Measurements from ENCODE around the gene NDUFAF8. TPM values are rescaled to one million over a fixed set of nuclear protein-coding genes. Genes with fewer than 3 reads are reported as not detected.

The NDUFAF8 gene
- total and polyA plus RNA-seq, 8 donors, result 14.5 to 185 (median 43.4) TPM; not detected in 1

DNA sequence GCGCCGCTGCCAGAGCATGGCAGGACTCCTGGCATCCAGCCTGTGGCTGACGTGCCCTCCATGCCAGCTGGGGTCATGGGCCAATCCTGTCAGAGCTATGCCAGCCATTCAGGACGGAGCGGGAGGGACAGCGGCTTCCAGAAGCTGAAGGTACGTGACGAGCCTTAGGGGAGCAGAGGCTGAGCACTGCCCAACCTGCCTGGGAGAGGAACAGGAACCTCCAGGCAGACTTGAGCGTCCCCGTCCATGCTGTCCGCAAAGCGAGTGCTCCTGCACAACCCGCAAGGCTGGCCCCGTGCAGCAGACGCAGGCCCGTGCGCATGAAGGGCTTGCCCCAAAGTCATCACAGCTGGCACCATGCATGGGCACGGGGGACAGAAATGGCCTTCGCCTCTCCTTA, 21.5 kb downstream of the NDUFAF8 start:
- no peak for DNase-seq
- WGBS, 5 donors, result 89 to 95% (median 91%) methylated on average over 14 to 19 of the region's 19 CpGs
- Histone ChIP-seq H3K36me3 (peaks cover 76 to 97% (median 93%) of the 10 kb centered on the region in 4 donors), H3K4me3 (no peak overlapping the region), H3K4me1 (peaks cover 4 to 13% (median 6%) of the 10 kb centered on the region in 4 donors), H3K9me3 (no peaks in the 10 kb centered on the region), H3K27ac (no peak overlapping the region), H3K27me3 (no peaks in the 10 kb centered on the region)
- no peak for TF ChIP-seq POLR2A (IDR thresholded peaks at IDR 0.05)
- TF ChIP-seq EP300 (IDR thresholded peaks at IDR 0.05), result no peak
- TF ChIP-seq, protein P1, sequence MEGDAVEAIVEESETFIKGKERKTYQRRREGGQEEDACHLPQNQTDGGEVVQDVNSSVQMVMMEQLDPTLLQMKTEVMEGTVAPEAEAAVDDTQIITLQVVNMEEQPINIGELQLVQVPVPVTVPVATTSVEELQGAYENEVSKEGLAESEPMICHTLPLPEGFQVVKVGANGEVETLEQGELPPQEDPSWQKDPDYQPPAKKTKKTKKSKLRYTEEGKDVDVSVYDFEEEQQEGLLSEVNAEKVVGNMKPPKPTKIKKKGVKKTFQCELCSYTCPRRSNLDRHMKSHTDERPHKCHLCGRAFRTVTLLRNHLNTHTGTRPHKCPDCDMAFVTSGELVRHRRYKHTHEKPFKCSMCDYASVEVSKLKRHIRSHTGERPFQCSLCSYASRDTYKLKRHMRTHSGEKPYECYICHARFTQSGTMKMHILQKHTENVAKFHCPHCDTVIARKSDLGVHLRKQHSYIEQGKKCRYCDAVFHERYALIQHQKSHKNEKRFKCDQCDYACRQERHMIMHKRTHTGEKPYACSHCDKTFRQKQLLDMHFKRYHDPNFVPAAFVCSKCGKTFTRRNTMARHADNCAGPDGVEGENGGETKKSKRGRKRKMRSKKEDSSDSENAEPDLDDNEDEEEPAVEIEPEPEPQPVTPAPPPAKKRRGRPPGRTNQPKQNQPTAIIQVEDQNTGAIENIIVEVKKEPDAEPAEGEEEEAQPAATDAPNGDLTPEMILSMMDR (IDR thresholded peaks at IDR 0.05), result no peak
- intact Hi-C loops (cut with DNase I; ENCODE audit: low total_unique reads), result no loop called here

DNA sequence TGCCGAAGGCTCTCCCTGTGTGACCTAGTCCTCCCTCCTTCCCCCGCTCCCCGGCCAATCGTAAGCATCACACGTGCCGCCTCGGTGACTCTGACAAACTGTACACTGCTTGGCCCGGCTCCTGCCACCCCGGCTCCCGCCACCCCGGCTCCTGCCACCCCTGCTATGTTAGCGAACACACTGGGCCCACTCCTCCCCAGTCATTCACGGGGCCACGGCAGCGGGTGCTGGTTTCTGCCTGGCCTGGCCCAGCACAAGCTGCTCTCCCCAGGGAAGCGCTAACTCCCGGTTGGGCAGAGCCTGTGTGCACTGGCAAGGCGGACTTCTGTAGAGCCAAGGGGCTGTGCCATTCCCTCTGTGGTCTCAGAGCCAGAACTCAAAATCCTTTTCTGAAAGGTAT, 22.0 kb downstream of the NDUFAF8 start:
- 91 to 95% (median 93%) methylated on average over 18 of the region's 18 CpGs for WGBS, 5 donors
- no peak overlapping the region for H3K4me3 ChIP-seq
- H3K27me3 ChIP-seq, result no peaks in the 10 kb centered on the region
- TF ChIP-seq POLR2AphosphoS5 (IDR thresholded peaks at IDR 0.05), result no peak
- no peak for TF ChIP-seq POLR2A (IDR thresholded peaks at IDR 0.05)
- TF ChIP-seq, protein P1 (IDR thresholded peaks at IDR 0.05), result no peak
- no peak for TF ChIP-seq EP300 (IDR thresholded peaks at IDR 0.05)
- intact Hi-C loops (cut with DNase I; ENCODE audit: low total_unique reads), result no loop called here
- peaks cover 80 to 100% (median 96%) of the 10 kb centered on the region in 4 donors for H3K36me3 ChIP-seq
- peaks cover 0 to 8% (median 1%) of the 10 kb centered on the region in 4 donors for H3K4me1 ChIP-seq
- DNase-seq, result no peak
- no peak overlapping the region for H3K27ac ChIP-seq
- no peaks in the 10 kb centered on the region for H3K9me3 ChIP-seq

GRCh38 chr17:81261582-81262336, 22.6 kb downstream of the NDUFAF8 start:
- no peak for DNase-seq
- no peak overlapping the region for H3K27ac ChIP-seq
- peaks cover 80 to 100% (median 99%) of the 10 kb centered on the region in 4 donors for H3K36me3 ChIP-seq
- no peaks in the 10 kb centered on the region for H3K9me3 ChIP-seq
- H3K4me1 ChIP-seq, result peaks cover 0 to 2% (median 0%) of the 10 kb centered on the region in 4 donors
- no peak overlapping the region for H3K4me3 ChIP-seq
- no peaks in the 10 kb centered on the region for H3K27me3 ChIP-seq
- intact Hi-C loops (cut with DNase I; ENCODE audit: low total_unique reads), result no loop called here
- WGBS, 5 donors, result 91 to 93% (median 92%) methylated on average over 30 to 36 of the region's 36 CpGs
- TF ChIP-seq POLR2A (IDR thresholded peaks at IDR 0.05), result no peak

DNA sequence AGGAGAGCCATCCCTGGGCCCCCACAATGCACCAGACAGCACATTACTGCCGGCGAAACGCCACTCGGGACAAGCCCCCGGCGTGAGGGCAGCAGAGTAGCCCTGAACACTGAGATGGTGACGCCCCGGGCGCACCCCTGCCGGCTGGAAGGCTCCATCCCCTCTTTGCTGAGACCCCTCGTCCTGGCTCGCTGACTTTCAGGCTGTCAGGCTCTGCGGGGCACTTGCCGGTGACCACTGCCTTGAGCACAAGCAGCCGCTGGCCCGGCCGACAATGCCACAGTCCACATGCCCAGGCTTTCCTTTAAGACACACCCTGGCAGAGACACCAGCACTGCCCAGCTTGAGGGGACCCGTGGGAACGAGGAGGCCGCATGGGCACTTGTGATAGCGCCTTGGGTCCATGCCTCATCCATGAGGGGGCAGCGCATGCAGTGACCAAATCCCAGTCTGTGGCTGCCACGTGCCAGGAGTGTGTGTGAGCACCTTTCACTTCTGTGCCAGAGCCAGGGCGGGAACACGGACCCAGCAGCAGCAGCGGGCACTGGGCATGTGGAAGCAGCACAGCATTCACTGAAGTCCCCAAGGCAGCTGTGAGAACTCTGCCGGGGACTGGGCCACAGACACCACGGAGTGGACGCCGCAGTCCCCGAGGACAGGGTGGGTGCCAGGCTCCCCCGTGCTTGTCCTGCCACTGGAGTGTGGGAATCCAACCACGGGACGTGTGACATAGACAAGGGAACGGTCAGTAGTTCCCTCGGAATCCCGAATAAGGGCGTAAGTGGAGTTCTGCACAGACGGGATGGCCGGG, 24.5 kb downstream of the NDUFAF8 start:
- no peaks in the 10 kb centered on the region for H3K4me1 ChIP-seq
- peaks cover 69 to 100% (median 94%) of the 10 kb centered on the region in 4 donors for H3K36me3 ChIP-seq
- H3K4me3 ChIP-seq, result no peak overlapping the region
- WGBS, 5 donors, result 89 to 91% (median 90%) methylated on average over 24 to 40 of the region's 40 CpGs
- no peak for DNase-seq
- intact Hi-C loops (cut with DNase I; ENCODE audit: low total_unique reads), result no loop called here
- H3K9me3 ChIP-seq, result no peaks in the 10 kb centered on the region
- no peak overlapping the region for H3K27ac ChIP-seq
- TF ChIP-seq, protein P1 (IDR thresholded peaks at IDR 0.05), result no peak
- no peak for TF ChIP-seq POLR2AphosphoS5 (IDR thresholded peaks at IDR 0.05)
- no peak for TF ChIP-seq POLR2A (IDR thresholded peaks at IDR 0.05)
- no peak for TF ChIP-seq EP300 (IDR thresholded peaks at IDR 0.05)
- H3K27me3 ChIP-seq, result no peaks in the 10 kb centered on the region
